HL-60/S4 (cell line): ENCODE data around the gene DCUN1D3.

Experiments
- in situ Hi-C: fragments of 300-500 bp; cut with MboI; formaldehyde crosslinking; loops from 2 replicates; pipeline ENCODE4 v1.14.3; 2022; ENCODE audit warnings: low sequenced_read_pairs

Gene DCUN1D3

GRCh38 chr16:20839504-20839903 lies 60.7 kb downstream of the DCUN1D3 start:
- in situ Hi-C loops, result no loop called here

DNA sequence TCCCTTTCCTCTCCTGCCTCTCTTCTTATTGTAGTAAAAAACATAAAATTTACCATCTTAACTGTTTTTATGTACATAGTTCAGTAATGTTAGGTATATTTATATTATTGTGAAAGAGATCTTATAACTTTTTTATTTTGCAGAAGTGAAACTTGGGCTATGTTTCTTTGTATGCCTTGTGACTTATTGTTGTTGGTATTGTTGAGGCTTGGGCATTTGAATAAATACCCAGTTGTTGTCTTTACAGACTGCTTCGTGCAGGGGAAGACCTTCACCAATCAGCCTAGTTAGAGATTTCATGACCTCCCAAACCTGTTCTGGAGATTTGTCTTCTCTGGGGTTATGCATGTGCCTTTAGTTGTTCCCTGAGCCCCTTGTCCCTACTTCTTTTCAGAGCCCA lies 61.9 kb downstream of the DCUN1D3 start:
- in situ Hi-C loops, result no loop called here

DNA sequence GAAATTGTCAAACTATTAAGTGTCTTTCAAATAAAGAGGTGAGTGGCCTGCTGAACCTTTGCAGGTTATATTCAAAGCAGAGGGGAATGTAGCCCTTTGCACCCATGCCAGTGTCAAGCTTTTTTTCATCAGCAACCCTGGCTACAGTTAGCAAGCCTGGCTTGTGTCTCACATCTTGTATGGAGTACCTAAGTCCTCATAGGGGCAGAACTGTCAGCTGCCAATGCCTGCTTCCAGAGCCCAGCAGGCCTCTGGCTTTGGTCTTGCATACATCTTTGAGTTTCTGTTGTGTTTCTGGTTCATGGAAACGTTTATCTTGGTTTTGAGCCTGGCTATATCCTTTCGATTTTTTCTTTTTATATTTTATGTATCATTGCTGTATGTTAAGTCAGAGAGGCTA lies 67.1 kb downstream of the DCUN1D3 start:
- in situ Hi-C loops, result no loop called here

DNA sequence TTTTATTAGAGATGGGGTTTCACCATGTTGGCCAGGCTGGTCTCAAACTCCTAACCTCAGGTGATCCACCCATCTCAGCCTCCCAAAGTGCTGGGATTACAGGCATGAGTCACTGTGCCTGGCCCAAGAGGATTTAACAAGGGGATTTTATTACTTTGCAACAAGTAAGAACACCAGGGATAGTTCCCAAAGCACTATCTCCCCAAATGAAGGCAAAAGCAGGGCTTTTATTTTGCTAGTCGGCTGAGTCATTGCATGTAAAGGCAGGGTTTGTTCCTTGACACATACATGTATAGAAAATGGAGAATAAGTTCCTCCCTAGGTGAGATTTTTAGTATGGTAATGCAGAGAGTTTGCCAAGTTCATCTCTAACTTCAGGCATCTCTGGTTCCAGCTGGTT lies 69.8 kb downstream of the DCUN1D3 start:
- in situ Hi-C loops, result no loop called here

- in situ Hi-C loops, result no loop called here
Observed at GRCh38 chr16:20829536-20829935, 70.6 kb downstream of the DCUN1D3 start.

DNA sequence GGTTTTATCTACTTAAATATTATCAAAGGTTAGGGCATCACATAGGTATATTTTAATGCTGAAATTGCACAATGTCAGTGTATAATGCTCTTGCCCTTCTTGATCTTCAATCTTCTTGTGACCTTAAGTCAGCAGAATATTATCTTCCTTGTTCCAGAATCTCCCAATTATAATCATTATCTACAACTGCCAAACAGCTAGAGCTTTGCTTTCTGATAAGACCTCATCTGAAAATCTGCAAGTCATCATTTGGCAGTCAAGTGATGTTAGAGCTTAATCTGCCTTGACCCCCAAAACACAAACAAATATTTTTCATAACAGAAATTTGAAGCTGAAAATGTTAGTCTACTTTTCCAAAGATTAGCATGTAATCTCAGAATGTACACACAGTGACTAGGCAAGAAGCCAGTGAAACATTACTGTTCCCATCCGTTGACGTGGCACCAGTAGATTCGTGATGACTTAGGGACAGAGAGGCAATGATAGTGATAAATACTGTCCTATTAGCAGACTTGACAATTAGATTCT lies 74.1 kb downstream of the DCUN1D3 start:
- in situ Hi-C loops, result no loop called here

GRCh38 chr16:20822521-20823325 lies 77.4 kb downstream of the DCUN1D3 start:
- in situ Hi-C loops, result loop anchor here (25.0 kb wide), 1 partner anchor 1515 kb away; no protein-coding TSS in a partner anchor

DNA sequence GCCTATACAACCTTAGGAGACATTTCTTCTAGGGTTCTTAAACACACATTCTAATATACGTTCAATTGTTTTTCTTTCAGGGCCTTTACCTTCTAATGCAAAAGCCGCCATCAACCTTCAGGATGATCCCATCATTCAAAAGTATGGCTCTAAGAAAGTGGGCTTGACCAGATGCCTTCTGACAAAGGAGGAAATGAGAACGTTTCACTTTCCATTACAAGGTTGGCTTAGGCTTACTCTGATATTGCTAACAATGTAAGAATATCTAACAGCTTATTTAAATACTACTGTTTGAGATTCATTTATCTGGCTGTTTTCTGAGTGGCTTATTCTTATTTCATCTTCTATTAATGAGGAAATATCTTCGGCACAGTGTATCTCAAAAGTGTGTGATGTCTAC lies 78.5 kb downstream of the DCUN1D3 start:
- in situ Hi-C loops, result loop anchor here (25.0 kb wide), 1 partner anchor 1516 kb away; no protein-coding TSS in a partner anchor

DNA sequence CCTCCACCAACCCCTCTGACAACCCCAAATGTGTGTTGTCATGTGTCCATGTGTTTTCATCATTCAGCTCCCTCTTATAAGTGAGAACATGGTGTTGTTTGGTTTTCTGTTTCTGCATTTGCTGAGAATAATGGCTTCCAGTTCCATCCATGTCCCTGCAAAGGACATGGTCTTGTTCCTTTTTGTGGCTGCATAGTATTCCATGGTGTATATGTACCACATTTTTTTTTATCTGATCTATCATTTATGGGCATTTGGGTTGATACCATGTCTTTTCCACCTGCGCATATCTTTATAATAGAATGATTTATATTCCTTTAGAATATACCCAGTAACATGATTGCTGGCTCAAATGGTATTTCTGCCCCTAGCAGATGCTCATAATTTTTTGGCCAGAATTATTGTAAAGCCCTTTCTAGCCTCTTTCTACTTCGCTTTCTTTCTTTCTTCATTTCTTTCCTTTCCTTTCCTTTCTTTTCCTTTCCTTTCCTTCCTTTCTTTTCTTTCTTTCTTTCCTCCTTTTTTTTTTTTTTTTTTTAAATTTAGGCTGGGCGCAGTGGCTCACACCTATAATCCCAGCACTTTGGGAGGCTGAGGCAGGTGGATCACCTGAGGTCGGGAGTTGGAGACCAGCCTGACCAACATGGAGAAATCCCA lies 81.1 kb downstream of the DCUN1D3 start:
- in situ Hi-C loops, result loop anchor here (25.0 kb wide), 1 partner anchor 1518 kb away; no protein-coding TSS in a partner anchor

DNA sequence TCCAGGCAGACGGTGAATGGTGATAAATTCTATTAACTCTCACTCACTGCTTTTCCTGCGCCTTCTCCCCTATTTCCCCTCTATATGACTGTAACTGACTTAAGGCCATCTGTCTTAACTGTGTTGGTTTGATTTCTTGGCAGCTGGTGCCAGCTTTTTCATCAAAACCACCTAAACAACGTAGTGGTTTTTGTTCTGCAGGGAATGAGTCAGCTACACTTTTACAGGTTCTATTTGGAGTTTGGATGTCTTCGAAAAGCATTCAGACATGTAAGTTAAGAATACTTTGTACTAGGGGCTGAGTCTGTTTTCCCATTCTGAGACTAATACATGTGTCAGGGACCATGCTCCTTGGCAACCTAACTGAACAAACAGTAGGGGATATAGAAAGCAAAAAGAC lies 85.4 kb downstream of the DCUN1D3 start:
- in situ Hi-C loops, result loop anchor here (25.0 kb wide), 1 partner anchor 1523 kb away; no protein-coding TSS in a partner anchor

DNA sequence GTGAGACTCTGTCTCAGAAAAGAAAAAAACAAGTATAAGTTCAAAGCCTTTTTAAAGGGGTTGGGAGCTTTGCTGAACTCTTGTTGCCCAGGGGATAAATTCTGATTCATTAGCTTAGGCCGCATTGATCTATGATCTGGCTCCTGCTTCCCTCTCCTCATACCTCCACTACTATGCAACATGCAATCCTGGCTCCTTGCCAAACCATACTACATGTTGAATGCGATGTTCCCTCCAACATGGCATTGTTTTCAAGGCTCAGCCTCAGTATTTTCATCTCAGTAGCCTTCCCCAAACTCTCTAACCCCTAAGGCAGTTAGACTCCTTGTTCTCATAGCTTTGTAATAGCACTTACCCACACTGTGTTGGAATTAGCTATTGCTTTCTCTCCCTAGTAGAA lies 87.6 kb downstream of the DCUN1D3 start:
- in situ Hi-C loops, result loop anchor here (25.0 kb wide), 1 partner anchor 1525 kb away; no protein-coding TSS in a partner anchor

GRCh38 chr16:20811889-20812439 lies 88.2 kb downstream of the DCUN1D3 start:
- in situ Hi-C loops, result loop anchor here (25.0 kb wide), 1 partner anchor 1525 kb away; no protein-coding TSS in a partner anchor

- in situ Hi-C loops, result loop anchor here (25.0 kb wide), 1 partner anchor 1529 kb away; no protein-coding TSS in a partner anchor
Observed at GRCh38 chr16:20807862-20808261, 92.3 kb downstream of the DCUN1D3 start.

DNA sequence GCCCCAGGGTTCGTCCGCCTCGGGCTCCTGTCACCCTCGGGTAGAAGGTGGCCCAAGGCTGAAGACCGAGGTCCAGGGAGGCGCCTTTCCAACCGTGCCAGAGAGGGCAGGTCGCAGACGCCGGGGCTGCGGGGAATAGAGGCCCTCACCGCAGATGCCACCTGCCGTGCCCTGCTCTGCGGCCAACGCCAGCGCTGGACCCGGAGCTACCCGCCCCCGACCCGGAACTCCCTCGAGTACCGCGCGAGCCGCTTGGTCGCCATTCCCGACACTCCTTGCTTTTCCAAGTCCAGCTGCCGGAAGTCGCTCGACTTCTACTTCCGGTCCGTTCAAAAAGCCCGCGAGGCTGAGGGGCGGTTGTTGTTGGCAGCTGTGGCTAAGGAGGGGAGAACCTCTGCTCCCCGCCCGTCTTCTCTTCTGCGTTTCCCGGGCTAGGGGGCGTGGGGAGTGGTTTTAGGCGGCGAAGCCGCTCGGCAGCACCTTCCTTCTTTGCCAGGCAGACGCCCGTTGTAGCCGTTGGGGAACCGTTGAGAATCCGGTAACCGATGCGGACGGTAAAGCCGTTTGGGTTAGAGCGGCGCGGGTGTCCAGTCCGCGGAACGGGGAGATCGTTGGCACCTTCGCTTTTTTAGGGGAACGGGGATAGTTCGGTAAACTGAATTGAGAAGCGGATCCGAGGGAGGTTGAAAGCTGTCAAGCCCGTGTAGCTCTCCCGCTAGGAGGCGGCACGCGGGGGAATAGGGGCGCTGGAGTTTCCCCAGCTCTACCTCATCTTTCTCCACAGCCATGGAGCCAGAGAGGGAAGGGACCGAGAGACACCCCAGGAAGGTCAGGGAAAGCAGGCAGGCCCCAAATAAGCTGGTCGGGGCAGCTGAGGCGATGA lies 93.7 kb downstream of the DCUN1D3 start, which contains the start of the genes ERI2 and REXO5:
ERI2 (minus strand) TSS at position 305 of the 883 bp plus-strand sequence; CDS start at position 263, 42 bp downstream.
REXO5 (plus strand) TSS at position 360 of the 883 bp plus-strand sequence; CDS start at position 787, 427 bp downstream.
- in situ Hi-C loops, result loop anchor here (25.0 kb wide), 1 partner anchor 1531 kb away; no protein-coding TSS in a partner anchor

- in situ Hi-C loops, result loop anchor here (25.0 kb wide), 1 partner anchor 1532 kb away; no protein-coding TSS in a partner anchor
Observed at GRCh38 chr16:20805684-20806167, 94.4 kb downstream of the DCUN1D3 start.
